Type B pancreatic cell (in vitro differentiated cells): ENCODE results near the gene EEF1A2. TPM values are rescaled to one million over a fixed set of nuclear protein-coding genes. Genes with fewer than 3 reads are reported as not detected.

Experiments
- DNase-seq: peaks from one replicate; pipeline ENCODE4 v3.0.0; 2021; ENCODE audit warnings: mixed read lengths; ENCODE audit not compliant: unreplicated experiment; ENCODE audit errors: extremely low spot score
- H3K27ac Mint-ChIP-seq: 2 replicates; pipeline ENCODE4 v1.8.0; 2021; ENCODE audit warnings: mild to moderate bottlenecking, mixed read lengths
- H3K27me3 Mint-ChIP-seq: 2 replicates; pipeline ENCODE4 v1.8.0; 2021; ENCODE audit warnings: mixed read lengths
- H3K36me3 Mint-ChIP-seq: 2 replicates; pipeline ENCODE4 v1.8.0; 2021; ENCODE audit warnings: mixed read lengths
- H3K4me1 Mint-ChIP-seq: one replicate; pipeline ENCODE4 v1.8.0; 2021; ENCODE audit warnings: mixed read lengths; ENCODE audit not compliant: unreplicated experiment
- H3K4me3 Mint-ChIP-seq: 2 replicates; pipeline ENCODE4 v1.8.0; 2021; ENCODE audit warnings: mild to moderate bottlenecking, mixed read lengths
- H3K9me3 Mint-ChIP-seq: 2 replicates; pipeline ENCODE4 v1.8.0; 2021; ENCODE audit warnings: mixed read lengths
- total RNA-seq: library from RNA; stranded (reverse); gene quantifications from 2 replicates; pipeline ENCODE4 v1.2.1, GENCODE V29; 2021; ENCODE audit warnings: low replicate concordance
- TF ChIP-seq, protein P1 (sequence below): fragments of 200-600 bp; sonication (generic); conservative IDR thresholded peaks from 2 replicates; pipeline ENCODE4 v1.5.0; 2021; ENCODE audit warnings: antibody characterized with exemption, mild to moderate bottlenecking

Gene EEF1A2
- total RNA-seq, 1 donor from 2014 or later: 20.5 TPM

- Mint-ChIP-seq H3K4me3 (no peak overlapping the region), H3K27ac (no peak overlapping the region), H3K36me3 (no peaks in the 10 kb centered on the region), H3K4me1 (no peaks in the 10 kb centered on the region), H3K27me3 (peaks cover 24% of the 10 kb centered on the region), H3K9me3 (no peaks in the 10 kb centered on the region)
- TF ChIP-seq, protein P1, sequence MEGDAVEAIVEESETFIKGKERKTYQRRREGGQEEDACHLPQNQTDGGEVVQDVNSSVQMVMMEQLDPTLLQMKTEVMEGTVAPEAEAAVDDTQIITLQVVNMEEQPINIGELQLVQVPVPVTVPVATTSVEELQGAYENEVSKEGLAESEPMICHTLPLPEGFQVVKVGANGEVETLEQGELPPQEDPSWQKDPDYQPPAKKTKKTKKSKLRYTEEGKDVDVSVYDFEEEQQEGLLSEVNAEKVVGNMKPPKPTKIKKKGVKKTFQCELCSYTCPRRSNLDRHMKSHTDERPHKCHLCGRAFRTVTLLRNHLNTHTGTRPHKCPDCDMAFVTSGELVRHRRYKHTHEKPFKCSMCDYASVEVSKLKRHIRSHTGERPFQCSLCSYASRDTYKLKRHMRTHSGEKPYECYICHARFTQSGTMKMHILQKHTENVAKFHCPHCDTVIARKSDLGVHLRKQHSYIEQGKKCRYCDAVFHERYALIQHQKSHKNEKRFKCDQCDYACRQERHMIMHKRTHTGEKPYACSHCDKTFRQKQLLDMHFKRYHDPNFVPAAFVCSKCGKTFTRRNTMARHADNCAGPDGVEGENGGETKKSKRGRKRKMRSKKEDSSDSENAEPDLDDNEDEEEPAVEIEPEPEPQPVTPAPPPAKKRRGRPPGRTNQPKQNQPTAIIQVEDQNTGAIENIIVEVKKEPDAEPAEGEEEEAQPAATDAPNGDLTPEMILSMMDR: no peak
- DNase-seq: no peak
Observed at GRCh38 chr20:63487781-63488241, 11.1 kb downstream of the EEF1A2 start.

GRCh38 chr20:63487116-63487764 lies 11.6 kb downstream of the EEF1A2 start:
- H3K9me3 Mint-ChIP-seq: no peaks in the 10 kb centered on the region
- peaks cover 29% of the 10 kb centered on the region for H3K27me3 Mint-ChIP-seq
- no peak for DNase-seq
- H3K27ac Mint-ChIP-seq: no peak overlapping the region
- no peak overlapping the region for H3K4me3 Mint-ChIP-seq
- TF ChIP-seq, protein P1: no peak
- no peaks in the 10 kb centered on the region for H3K36me3 Mint-ChIP-seq
- H3K4me1 Mint-ChIP-seq: no peaks in the 10 kb centered on the region

GRCh38 chr20:63486300-63486855 lies 12.5 kb downstream of the EEF1A2 start:
- TF ChIP-seq, protein P1: no peak
- H3K4me3 Mint-ChIP-seq: no peak overlapping the region
- H3K9me3 Mint-ChIP-seq: no peaks in the 10 kb centered on the region
- H3K4me1 Mint-ChIP-seq: peaks cover 2% of the 10 kb centered on the region
- H3K27ac Mint-ChIP-seq: no peak overlapping the region
- peaks cover 31% of the 10 kb centered on the region for H3K27me3 Mint-ChIP-seq
- no peaks in the 10 kb centered on the region for H3K36me3 Mint-ChIP-seq
- no peak for DNase-seq

DNA sequence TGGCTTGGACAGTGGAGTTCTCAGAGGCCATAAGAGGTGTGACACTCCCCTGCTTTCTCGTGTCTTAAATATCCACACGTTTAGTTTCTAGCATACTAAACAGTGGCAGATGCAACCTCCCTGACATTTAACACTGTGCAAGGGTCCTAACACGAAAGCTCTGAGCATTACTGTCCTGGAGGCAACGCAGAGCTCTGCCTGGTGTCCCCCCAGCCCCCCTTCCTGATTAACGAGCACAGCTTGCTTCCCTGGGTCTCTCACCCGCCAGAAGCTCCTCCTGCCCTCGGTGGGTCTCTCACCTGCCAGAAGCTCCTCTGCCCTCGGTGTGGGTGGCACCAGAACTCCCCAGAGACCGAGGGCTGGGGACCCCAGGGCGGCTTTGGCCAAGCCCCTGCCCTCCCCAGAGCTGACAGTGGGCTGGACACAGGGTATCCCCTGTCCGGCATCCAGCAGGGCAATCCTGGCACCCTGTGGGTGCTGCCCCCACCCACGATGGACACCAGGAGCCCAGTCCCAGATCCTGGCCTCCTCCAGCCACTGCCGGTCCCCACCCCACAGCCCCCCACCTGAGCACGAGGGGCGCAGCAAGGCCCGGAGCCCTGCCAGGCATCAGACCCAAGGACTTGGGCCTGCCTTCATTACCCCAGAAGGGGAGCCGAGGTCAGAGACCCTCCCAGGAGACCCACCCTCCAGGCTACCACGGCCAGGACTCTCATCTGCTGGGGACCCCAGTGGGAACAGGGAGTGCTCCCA lies 14.1 kb downstream of the EEF1A2 start:
- TF ChIP-seq, protein P1: no peak
- H3K27me3 Mint-ChIP-seq: peaks cover 37% of the 10 kb centered on the region
- H3K36me3 Mint-ChIP-seq: no peaks in the 10 kb centered on the region
- no peak overlapping the region for H3K4me3 Mint-ChIP-seq
- no peak overlapping the region for H3K27ac Mint-ChIP-seq
- H3K9me3 Mint-ChIP-seq: no peaks in the 10 kb centered on the region
- DNase-seq: no peak
- H3K4me1 Mint-ChIP-seq: peaks cover 4% of the 10 kb centered on the region

GRCh38 chr20:63484236-63484635 lies 14.6 kb downstream of the EEF1A2 start:
- Mint-ChIP-seq H3K4me3 (no peak overlapping the region), H3K27ac (no peak overlapping the region), H3K9me3 (no peaks in the 10 kb centered on the region), H3K27me3 (peaks cover 34% of the 10 kb centered on the region), H3K36me3 (no peaks in the 10 kb centered on the region), H3K4me1 (peaks cover 4% of the 10 kb centered on the region)
- no peak for DNase-seq
- TF ChIP-seq, protein P1: no peak
